22Rv1 (cell line): ENCODE measurements around the gene SIX3.

Experiments used
- H3K27ac ChIP-seq: fragments of 450-650 bp; 2 replicates; pipeline ENCODE4 v1.5.1; 2017
- ZFX ChIP-seq: fragments of 450-650 bp; IDR thresholded peaks from 2 replicates; pipeline ENCODE4 v1.6.1; 2017; ENCODE audit warnings: antibody characterized with exemption, borderline replicate concordance
- TF ChIP-seq, protein P1 (sequence below): fragments of 450-650 bp; IDR thresholded peaks from 2 replicates; pipeline ENCODE4 v1.5.1; 2017; ENCODE audit warnings: mild to moderate bottlenecking

Gene SIX3

GRCh38 chr2:44940049-44940494 is 1.4 kb upstream of the SIX3 start:
- no peak for TF ChIP-seq ZFX
- TF ChIP-seq, protein P1, sequence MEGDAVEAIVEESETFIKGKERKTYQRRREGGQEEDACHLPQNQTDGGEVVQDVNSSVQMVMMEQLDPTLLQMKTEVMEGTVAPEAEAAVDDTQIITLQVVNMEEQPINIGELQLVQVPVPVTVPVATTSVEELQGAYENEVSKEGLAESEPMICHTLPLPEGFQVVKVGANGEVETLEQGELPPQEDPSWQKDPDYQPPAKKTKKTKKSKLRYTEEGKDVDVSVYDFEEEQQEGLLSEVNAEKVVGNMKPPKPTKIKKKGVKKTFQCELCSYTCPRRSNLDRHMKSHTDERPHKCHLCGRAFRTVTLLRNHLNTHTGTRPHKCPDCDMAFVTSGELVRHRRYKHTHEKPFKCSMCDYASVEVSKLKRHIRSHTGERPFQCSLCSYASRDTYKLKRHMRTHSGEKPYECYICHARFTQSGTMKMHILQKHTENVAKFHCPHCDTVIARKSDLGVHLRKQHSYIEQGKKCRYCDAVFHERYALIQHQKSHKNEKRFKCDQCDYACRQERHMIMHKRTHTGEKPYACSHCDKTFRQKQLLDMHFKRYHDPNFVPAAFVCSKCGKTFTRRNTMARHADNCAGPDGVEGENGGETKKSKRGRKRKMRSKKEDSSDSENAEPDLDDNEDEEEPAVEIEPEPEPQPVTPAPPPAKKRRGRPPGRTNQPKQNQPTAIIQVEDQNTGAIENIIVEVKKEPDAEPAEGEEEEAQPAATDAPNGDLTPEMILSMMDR: no peak
- H3K27ac ChIP-seq: no peak overlapping the region

GRCh38 chr2:44940732-44941464 is 604 bp upstream of the SIX3 start:
- no peak for TF ChIP-seq ZFX
- TF ChIP-seq, protein P1: no peak
- H3K27ac ChIP-seq: no peak overlapping the region

- H3K27ac ChIP-seq: no peak overlapping the region
- TF ChIP-seq, protein P1: no peak
- no peak for TF ChIP-seq ZFX
These were observed 965 bp downstream of the SIX3 start for GRCh38 chr2:44942304-44943030.

DNA sequence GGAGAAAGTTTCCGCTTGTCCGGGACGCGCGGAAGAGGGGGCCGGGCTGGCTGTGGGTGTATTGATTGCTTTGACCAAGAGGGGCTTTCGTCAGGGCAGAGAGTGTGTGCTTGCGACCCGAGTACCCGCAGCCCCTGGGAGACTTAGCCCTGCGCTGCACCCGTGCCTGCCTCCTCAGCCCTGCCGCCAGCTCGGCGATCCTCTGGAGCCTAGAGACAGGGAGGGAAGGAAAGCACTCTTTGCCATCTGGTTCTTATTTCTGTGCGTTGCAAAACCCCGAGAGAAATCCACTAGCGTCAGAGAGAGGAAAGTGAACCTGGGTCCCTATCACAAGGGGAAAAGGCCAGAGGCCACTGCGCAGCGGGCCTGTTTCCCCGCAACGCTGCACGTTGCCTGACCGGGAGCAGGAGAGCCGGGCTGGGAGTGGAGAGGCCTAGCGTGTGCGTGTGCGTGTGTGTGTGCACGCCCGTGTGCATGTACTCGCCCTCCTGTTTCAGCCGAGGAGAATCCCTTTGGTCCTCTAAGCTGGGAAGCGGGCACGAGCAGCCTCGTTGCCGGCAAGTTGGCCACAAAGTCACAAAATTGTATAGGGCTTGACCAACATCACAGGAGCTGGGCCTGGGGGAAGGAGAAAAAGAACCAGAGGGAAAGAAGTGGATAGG is 1.7 kb downstream of the SIX3 start:
- H3K27ac ChIP-seq: no peak overlapping the region
- TF ChIP-seq ZFX: no peak
- TF ChIP-seq, protein P1: no peak

DNA sequence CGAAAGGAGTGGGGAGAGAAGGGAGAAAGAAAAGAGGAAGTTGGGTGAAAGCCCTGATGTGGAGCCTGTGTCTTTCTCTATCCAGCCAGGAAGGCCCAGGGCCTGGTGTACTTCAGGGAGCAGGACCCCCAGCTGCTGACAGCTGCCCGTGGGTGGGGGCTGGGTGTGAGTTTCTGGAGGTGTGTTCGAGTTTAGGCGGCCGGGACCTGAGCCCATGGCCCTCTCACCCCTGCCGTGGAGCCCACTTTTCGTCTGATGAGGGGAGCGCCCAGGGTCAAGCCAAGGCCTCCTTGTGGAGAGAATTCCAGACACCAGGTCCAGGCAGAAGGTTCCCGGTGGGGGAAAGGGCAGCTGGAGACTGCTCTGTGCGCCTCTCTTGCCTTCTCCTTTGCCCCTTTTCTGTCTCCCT is 2.2 kb downstream of the SIX3 start:
- TF ChIP-seq, protein P1: no peak
- no peak for TF ChIP-seq ZFX

DNA sequence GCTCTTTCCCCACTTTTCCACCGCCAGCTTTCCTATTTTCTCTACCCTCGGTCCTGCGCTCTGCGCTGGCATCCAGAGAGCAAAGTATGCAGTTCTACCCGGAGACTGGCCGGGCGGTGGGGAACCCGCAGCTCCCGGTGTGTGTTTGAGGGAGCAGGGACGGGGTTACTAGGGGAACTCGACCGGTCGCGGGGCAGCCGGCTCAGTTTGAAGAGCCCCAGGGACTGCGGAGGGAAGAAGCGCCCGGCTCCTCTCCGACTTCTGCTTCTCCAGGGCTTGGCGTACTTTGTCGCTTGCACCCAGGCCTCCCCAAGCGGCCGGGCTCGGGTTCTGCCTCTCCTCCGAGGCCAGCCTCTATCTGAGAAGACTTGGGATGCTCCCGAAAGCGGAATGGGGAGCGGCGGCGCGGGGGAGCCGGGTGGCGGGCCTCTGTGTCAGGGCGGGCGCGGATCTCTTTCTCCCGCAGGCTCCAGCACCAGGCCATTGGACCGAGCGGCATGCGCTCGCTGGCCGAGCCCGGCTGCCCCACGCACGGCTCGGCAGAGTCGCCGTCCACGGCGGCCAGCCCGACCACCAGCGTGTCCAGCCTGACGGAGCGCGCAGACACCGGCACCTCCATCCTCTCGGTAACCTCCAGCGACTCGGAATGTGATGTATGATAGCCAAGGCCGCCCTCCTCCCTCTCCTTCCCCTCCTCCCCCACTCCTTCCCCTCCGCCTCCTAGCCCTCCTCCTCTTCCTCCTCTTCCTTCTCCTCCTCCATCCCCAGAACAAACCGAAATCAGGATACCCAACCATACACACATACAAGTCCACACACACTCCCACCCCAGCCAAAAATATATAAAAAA is 2.8 kb downstream of the SIX3 start:
- TF ChIP-seq, protein P1: no peak
- TF ChIP-seq ZFX: no peak
- H3K27ac ChIP-seq: no peak overlapping the region

More for the DNA sequence above, 2.2 kb downstream of the SIX3 start:
- no peak overlapping the region for H3K27ac ChIP-seq
